OCI-LY7 (cell line): ENCODE measurements around the gene KRT3. TPM values are rescaled to one million over a fixed set of nuclear protein-coding genes. Genes with fewer than 3 reads are reported as not detected.

Experiments used
- BruUV-seq: library from RNA; stranded (reverse); fragments of 400-500 nt; replicated peaks from 2 replicates; lab custom pipeline; 2021; lab: Mats Ljungman, UMichigan
- CTCF ChIA-PET: fragments of 300-600 bp; sonication (Branson Sonifier 250); formaldehyde crosslinking; loops from one replicate; lab custom pipeline; 2022; ENCODE audit warnings: antibody characterized with exemption; ENCODE audit not compliant: unreplicated experiment; lab: Charles Lee
- POLR2A ChIA-PET: fragments of 300-600 bp; sonication (Branson Sonifier 250); formaldehyde crosslinking; loops from one replicate; lab custom pipeline; 2022; ENCODE audit warnings: antibody characterized with exemption; lab: Charles Lee
- DNase-seq: peaks from one replicate; pipeline ENCODE4 v3.0.0-alpha.2; 2015; ENCODE audit warnings: low spot score
- H2AFZ ChIP-seq: fragments of 200-600 bp; sonication (generic), shearing (Covaris generic); 2 replicates; pipeline ENCODE4 v1.6.1; 2014; ENCODE audit warnings: mild to moderate bottlenecking, antibody characterized with exemption, low read length, moderate library complexity
- H3K27ac ChIP-seq: fragments of 200-600 bp; sonication (generic); 2 replicates; pipeline ENCODE4 v1.5.1; 2014; ENCODE audit warnings: mixed run types, low read depth, mild to moderate bottlenecking, moderate library complexity, low read length, inconsistent platforms; ENCODE audit not compliant: poor library complexity, severe bottlenecking
- H3K36me3 ChIP-seq: fragments of 200-600 bp; sonication (generic); 2 replicates; pipeline ENCODE4 v1.6.1; 2014; ENCODE audit warnings: mild to moderate bottlenecking, antibody characterized with exemption, low read length, moderate library complexity, mixed read lengths; ENCODE audit not compliant: insufficient read depth
- H3K4me1 ChIP-seq: fragments of 200-600 bp; sonication (generic); 2 replicates; pipeline ENCODE4 v1.5.1; 2014; ENCODE audit warnings: mild to moderate bottlenecking, low read length; ENCODE audit not compliant: insufficient read depth, poor library complexity, severe bottlenecking
- H3K4me2 ChIP-seq: fragments of 200-600 bp; sonication (generic); 2 replicates; pipeline ENCODE4 v1.6.1; 2014; ENCODE audit warnings: mild to moderate bottlenecking, low read length
- H3K4me3 ChIP-seq: fragments of 200-600 bp; sonication (generic); 2 replicates; pipeline ENCODE4 v1.5.1; 2014; ENCODE audit warnings: mild to moderate bottlenecking, low read depth, low read length; ENCODE audit not compliant: poor library complexity, severe bottlenecking
- H3K79me2 ChIP-seq: fragments of 200-600 bp; sonication (generic); 2 replicates; pipeline ENCODE4 v1.6.1; 2016; ENCODE audit warnings: low read depth, mild to moderate bottlenecking, low read length, moderate library complexity, mixed read lengths; ENCODE audit not compliant: insufficient read depth
- H3K9me2 ChIP-seq: fragments of 200-600 bp; sonication (generic); 2 replicates; pipeline ENCODE4 v1.6.1; 2016; ENCODE audit warnings: mild to moderate bottlenecking, low read length, mixed read lengths; ENCODE audit not compliant: insufficient read depth
- H3K9me3 ChIP-seq: fragments of 200-600 bp; sonication (generic); 2 replicates; pipeline ENCODE4 v1.6.1; 2014; ENCODE audit warnings: mild to moderate bottlenecking, mixed run types, low read length, mixed read lengths
- H4K20me1 ChIP-seq: fragments of 200-600 bp; sonication (generic); 2 replicates; pipeline ENCODE4 v1.6.1; 2014; ENCODE audit warnings: mild to moderate bottlenecking, antibody characterized with exemption, low read length, moderate library complexity, mixed read lengths; ENCODE audit not compliant: insufficient read depth
- CTCF ChIP-seq: fragments of 200-600 bp; sonication (generic); conservative IDR thresholded peaks from 2 replicates; pipeline ENCODE4 v1.5.1; 2014; ENCODE audit warnings: mild to moderate bottlenecking, antibody characterized with exemption, low read length, moderate library complexity, mixed read lengths
- EZH2phosphoT487 ChIP-seq: fragments of 200-600 bp; sonication (generic); IDR thresholded peaks from 2 replicates; pipeline ENCODE4 v1.6.1; 2018; ENCODE audit warnings: low read depth, borderline replicate concordance, mild to moderate bottlenecking, mixed run types, antibody characterized with exemption, low read length, moderate library complexity, mixed read lengths
- intact Hi-C: fragments of 100-400 bp; cut with micrococcal nuclease; formaldehyde crosslinking; loops from one replicate; pipeline ENCODE4 v1.10.0; 2022; ENCODE audit not compliant: unreplicated experiment
- total RNA-seq, 2 experiments: library from RNA; depleted of rRNA in 1 of 2; stranded (reverse); fragments of >200 nt in 1 of 2; shearing (Covaris generic) in 1 of 2; gene quantifications; 2 replicates each; pipeline ENCODE4 v1.2.3, GENCODE V29; 2014 to 2022

KRT3 gene
- total RNA-seq, 2 experiments from 2014 or later = not detected

GRCh38 chr12:52769354-52769753, 26.6 kb downstream of the KRT3 start:
- CTCF ChIA-PET = no interaction called here
- Histone ChIP-seq H3K9me3 (no peaks in the 10 kb centered on the region), H3K27ac (no peak overlapping the region), H3K36me3 (no peaks in the 10 kb centered on the region), H3K4me1 (no peaks in the 10 kb centered on the region), H3K4me3 (no peak overlapping the region), H2AFZ (no peak overlapping the region), H4K20me1 (no peaks in the 10 kb centered on the region; the same call in 1 of the 2 replicates), H3K79me2 (no peaks in the 10 kb centered on the region), H3K4me2 (no peak overlapping the region), H3K9me2 (no peaks in the 10 kb centered on the region)
- no TSS peak for BruUV-seq
- TF ChIP-seq EZH2phosphoT487 = no peak
- no peak for TF ChIP-seq CTCF
- POLR2A ChIA-PET = no interaction called here
- DNase-seq = no peak
- intact Hi-C loops = no loop called here

GRCh38 chr12:52768479-52769200, 27.3 kb downstream of the KRT3 start:
- no peaks in the 10 kb centered on the region for H3K36me3 ChIP-seq
- H2AFZ ChIP-seq = no peak overlapping the region
- no peak overlapping the region for H3K4me2 ChIP-seq
- no peaks in the 10 kb centered on the region for H3K9me2 ChIP-seq
- intact Hi-C loops = no loop called here
- POLR2A ChIA-PET = no interaction called here
- CTCF ChIA-PET = no interaction called here
- H4K20me1 ChIP-seq = no peaks in the 10 kb centered on the region
- DNase-seq = no peak
- no peak overlapping the region for H3K4me3 ChIP-seq
- H3K9me3 ChIP-seq = no peaks in the 10 kb centered on the region
- TF ChIP-seq EZH2phosphoT487 (no peak), CTCF (no peak)
- H3K27ac ChIP-seq = no peak overlapping the region
- H3K79me2 ChIP-seq = no peaks in the 10 kb centered on the region
- H3K4me1 ChIP-seq = no peaks in the 10 kb centered on the region
- BruUV-seq = no TSS peak

- no peak overlapping the region for H3K4me3 ChIP-seq
- no peak overlapping the region for H3K27ac ChIP-seq
- CTCF ChIA-PET = no interaction called here
- H3K4me1 ChIP-seq = no peaks in the 10 kb centered on the region
- no peak overlapping the region for H2AFZ ChIP-seq
- H3K4me2 ChIP-seq = no peak overlapping the region
- no peaks in the 10 kb centered on the region for H4K20me1 ChIP-seq
- POLR2A ChIA-PET = no interaction called here
- intact Hi-C loops = no loop called here
- BruUV-seq = no TSS peak
- no peaks in the 10 kb centered on the region for H3K9me2 ChIP-seq
- DNase-seq = no peak
- no peaks in the 10 kb centered on the region for H3K36me3 ChIP-seq
- no peak for TF ChIP-seq EZH2phosphoT487
- TF ChIP-seq CTCF = no peak
- no peaks in the 10 kb centered on the region for H3K9me3 ChIP-seq
- no peaks in the 10 kb centered on the region for H3K79me2 ChIP-seq
These were observed 28.5 kb downstream of the KRT3 start for GRCh38 chr12:52767427-52767826.
